ENCODE measurements around the gene RIN1. TPM values are rescaled to one million over a fixed set of nuclear protein-coding genes. Genes with fewer than 3 reads are reported as not detected.

The RIN1 gene
- polyA plus RNA-seq, 3 donors, result 2.4 to 3.5 (median 3.0) TPM

GRCh38 chr11:66282468-66283455, 53.5 kb downstream of the RIN1 start:
- DNase-seq, result peak; percentile 98

Other genes starting within 250 kb of the RIN1 start
- gene KLC2, start 78.7 kb downstream of the RIN1 start, polyA plus RNA-seq (ENCODE audit: insufficient read length in 3 of 3), result 10 to 100 TPM; 26.8 to 29.7 (median 28.7) TPM
- 100 to 1,000 TPM; 129 to 152 (median 142) TPM for gene RAB1B, start 67.8 kb downstream of the RIN1 start, polyA plus RNA-seq (ENCODE audit: insufficient read length in 3 of 3)
- gene CNIH2, start 58.3 kb downstream of the RIN1 start, polyA plus RNA-seq (ENCODE audit: insufficient read length in 3 of 3), result 1 to 10 TPM; 4.3 to 4.4 (median 4.4) TPM
- 10 to 100 TPM; 57.3 to 65.9 (median 65.3) TPM for gene YIF1A, start 47.3 kb downstream of the RIN1 start, polyA plus RNA-seq (ENCODE audit: insufficient read length in 3 of 3)
- under 1 TPM in 1 of 3 donors, not detected in 2; 0.13 TPM for gene TMEM151A, start 44.5 kb downstream of the RIN1 start, polyA plus RNA-seq (ENCODE audit: insufficient read length in 3 of 3)
- 10 to 100 TPM; 54.2 to 97.9 (median 70.3) TPM for gene CD248, start 19.4 kb downstream of the RIN1 start, polyA plus RNA-seq (ENCODE audit: insufficient read length in 3 of 3)
- 10 to 100 TPM; 36.3 to 39.3 (median 38.6) TPM for gene BRMS1, start 8.7 kb upstream of the RIN1 start, polyA plus RNA-seq (ENCODE audit: insufficient read length in 3 of 3)
- gene B4GAT1, start 11.2 kb upstream of the RIN1 start, polyA plus RNA-seq (ENCODE audit: insufficient read length in 3 of 3), result 10 to 100 TPM; 52.6 to 58.7 (median 56.2) TPM
- gene SLC29A2, start 35.3 kb upstream of the RIN1 start, polyA plus RNA-seq (ENCODE audit: insufficient read length in 3 of 3), result 10 to 100 TPM; 22.9 to 27.8 (median 26.7) TPM
- gene NPAS4, start 84.6 kb upstream of the RIN1 start, polyA plus RNA-seq (ENCODE audit: insufficient read length in 3 of 3), result under 1 TPM; 0.10 to 0.35 (median 0.13) TPM
- 10 to 100 TPM; 65.9 to 89.6 (median 85.9) TPM for gene MRPL11, start 102.4 kb upstream of the RIN1 start, polyA plus RNA-seq (ENCODE audit: insufficient read length in 3 of 3)
- gene PELI3, start 130.5 kb upstream of the RIN1 start, polyA plus RNA-seq (ENCODE audit: insufficient read length in 3 of 3), result 1 to 10 TPM; 5.9 to 7.0 (median 6.2) TPM
- gene DPP3, start 144.0 kb upstream of the RIN1 start, polyA plus RNA-seq (ENCODE audit: insufficient read length in 3 of 3), result 10 to 100 TPM; 26.2 to 29.4 (median 27.5) TPM
- gene BBS1, start 174.2 kb upstream of the RIN1 start, polyA plus RNA-seq (ENCODE audit: insufficient read length in 3 of 3), result 100 to 1,000 TPM in 1 of 3 donors, 10 to 100 TPM in 2; 69.6 to 103 (median 93.6) TPM
- 10 to 100 TPM; 10.3 to 11.3 (median 10.4) TPM for gene ZDHHC24, start 209.6 kb upstream of the RIN1 start, polyA plus RNA-seq (ENCODE audit: insufficient read length in 3 of 3)
- under 1 TPM; 0.32 to 0.67 (median 0.43) TPM for gene ACTN3, start 210.5 kb upstream of the RIN1 start, polyA plus RNA-seq (ENCODE audit: insufficient read length in 3 of 3)
- 100 to 1,000 TPM in 1 of 3 donors, 10 to 100 TPM in 2; 83.8 to 108 (median 93.4) TPM for gene CTSF, start 232.2 kb upstream of the RIN1 start, polyA plus RNA-seq (ENCODE audit: insufficient read length in 3 of 3)

Data from renal pelvis (tissue), 4 donors.